ENCODE measurements around the gene MYOF.
A peak's percentile ranks its signal among the peaks of the same experiment; 100 is the strongest.

Gene MYOF, protein sequence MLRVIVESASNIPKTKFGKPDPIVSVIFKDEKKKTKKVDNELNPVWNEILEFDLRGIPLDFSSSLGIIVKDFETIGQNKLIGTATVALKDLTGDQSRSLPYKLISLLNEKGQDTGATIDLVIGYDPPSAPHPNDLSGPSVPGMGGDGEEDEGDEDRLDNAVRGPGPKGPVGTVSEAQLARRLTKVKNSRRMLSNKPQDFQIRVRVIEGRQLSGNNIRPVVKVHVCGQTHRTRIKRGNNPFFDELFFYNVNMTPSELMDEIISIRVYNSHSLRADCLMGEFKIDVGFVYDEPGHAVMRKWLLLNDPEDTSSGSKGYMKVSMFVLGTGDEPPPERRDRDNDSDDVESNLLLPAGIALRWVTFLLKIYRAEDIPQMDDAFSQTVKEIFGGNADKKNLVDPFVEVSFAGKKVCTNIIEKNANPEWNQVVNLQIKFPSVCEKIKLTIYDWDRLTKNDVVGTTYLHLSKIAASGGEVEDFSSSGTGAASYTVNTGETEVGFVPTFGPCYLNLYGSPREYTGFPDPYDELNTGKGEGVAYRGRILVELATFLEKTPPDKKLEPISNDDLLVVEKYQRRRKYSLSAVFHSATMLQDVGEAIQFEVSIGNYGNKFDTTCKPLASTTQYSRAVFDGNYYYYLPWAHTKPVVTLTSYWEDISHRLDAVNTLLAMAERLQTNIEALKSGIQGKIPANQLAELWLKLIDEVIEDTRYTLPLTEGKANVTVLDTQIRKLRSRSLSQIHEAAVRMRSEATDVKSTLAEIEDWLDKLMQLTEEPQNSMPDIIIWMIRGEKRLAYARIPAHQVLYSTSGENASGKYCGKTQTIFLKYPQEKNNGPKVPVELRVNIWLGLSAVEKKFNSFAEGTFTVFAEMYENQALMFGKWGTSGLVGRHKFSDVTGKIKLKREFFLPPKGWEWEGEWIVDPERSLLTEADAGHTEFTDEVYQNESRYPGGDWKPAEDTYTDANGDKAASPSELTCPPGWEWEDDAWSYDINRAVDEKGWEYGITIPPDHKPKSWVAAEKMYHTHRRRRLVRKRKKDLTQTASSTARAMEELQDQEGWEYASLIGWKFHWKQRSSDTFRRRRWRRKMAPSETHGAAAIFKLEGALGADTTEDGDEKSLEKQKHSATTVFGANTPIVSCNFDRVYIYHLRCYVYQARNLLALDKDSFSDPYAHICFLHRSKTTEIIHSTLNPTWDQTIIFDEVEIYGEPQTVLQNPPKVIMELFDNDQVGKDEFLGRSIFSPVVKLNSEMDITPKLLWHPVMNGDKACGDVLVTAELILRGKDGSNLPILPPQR (N-terminal part only)

DNA sequence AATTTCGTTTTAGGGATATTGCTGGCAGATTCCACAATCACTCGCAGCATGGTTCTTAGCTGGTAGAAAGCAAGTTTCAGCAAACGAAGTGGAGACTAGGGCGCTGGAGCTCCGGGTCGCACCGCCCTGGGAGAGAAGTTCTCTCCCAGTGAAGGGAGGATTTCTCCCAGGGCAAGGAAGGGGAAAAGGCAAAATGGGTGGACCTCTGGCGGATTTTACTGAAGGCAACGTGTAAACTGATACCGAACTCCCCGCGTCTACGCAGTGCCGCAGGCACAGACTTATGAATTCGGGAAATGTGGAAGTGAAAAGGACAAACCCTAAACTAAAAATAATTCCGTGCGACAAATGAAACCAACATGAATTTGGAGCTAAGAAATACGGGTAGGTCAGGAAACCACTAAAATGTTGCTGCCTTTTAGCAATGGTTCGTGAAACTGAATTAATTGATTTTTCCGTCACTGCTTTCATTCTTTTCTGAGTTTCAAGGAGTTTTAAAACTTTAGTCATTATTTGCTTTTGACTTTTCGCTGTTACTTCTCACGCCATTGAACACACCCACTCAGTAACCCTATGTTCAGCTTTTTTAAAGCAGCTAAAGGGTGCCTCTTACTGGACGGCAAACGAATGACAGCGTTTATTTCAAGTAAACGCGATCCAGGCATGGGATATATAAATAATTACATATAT is at the start of gene MYOF:
Gene MYOF (minus strand): TSS at position 190 of the 690 bp plus-strand sequence. CDS start 140 bp downstream, at position 50.
- DNase-seq (ENCODE audit: low spot score): peak; percentile 88

GRCh38 chr10:93518531-93518930 is 36.4 kb upstream of the MYOF start:
- DNase-seq (ENCODE audit: low spot score): no peak

- no peak for DNase-seq (ENCODE audit: low spot score)
Measured at GRCh38 chr10:93516006-93516380, 33.9 kb upstream of the MYOF start.

GRCh38 chr10:93515071-93516005 is 33.2 kb upstream of the MYOF start:
- DNase-seq (ENCODE audit: low spot score): no peak

DNA sequence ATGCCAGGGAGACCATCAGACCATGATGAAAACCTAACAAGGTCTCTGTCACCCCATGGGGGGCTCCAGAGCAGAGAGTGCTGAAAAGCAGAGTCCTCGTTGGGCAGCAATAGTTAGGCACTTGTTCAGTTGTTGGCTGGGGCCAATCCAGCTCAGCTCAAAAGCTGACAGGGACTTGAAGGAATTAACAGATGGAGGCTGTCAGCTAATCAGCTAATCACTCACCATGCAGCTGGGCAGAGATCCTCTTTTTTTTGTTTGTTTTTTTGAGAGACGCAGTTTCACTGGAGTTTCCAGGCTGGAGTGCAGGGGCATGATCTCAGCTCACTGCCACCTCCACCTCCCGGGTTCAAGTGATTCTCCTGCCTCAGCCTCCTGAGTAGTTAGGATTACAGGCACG is 32.4 kb upstream of the MYOF start:
- DNase-seq (ENCODE audit: low spot score): no peak

DNA sequence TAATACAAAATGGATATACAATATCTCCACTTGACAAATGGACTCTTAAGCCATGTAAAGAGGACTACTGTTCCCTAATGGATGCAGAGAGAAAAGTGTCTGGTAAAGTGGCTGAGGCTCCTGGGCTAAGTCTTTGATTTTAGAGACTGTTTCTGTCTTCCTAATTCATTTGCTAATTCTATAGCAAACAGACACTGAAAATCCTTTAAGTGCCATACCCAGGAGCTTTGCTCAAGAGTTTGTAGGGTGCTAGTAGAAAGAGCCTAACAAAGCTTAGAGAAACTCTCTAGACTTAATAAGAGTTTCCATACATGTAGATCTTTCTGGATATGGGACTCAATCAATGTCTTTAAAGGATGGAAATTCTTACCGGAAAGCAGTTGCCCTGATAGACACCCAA is 31.0 kb upstream of the MYOF start:
- no peak for DNase-seq (ENCODE audit: low spot score)

DNA sequence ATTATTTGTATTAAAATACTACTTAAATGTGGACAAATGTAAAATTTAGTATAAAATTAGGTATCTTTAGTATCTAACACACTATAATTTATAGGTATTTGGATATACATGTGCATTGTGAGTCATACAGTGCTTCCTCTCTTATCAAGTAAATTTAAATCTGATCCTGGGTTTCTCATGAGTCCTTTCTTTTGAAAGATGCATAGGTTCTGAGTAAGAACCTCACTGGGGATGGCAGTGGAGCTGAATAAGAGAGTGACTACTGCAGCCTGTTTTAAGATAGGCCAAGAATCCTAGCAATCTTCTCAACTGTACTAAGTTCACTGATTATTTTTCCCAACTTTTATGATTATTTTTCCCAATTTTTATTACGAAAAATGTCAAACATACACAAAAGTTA is 30.4 kb upstream of the MYOF start:
- no peak for DNase-seq (ENCODE audit: low spot score)

GRCh38 chr10:93509816-93510215 is 27.7 kb upstream of the MYOF start:
- no peak for DNase-seq (ENCODE audit: low spot score)

- no peak for DNase-seq (ENCODE audit: low spot score)
Measured at GRCh38 chr10:93505075-93505474, 22.9 kb upstream of the MYOF start.

DNA sequence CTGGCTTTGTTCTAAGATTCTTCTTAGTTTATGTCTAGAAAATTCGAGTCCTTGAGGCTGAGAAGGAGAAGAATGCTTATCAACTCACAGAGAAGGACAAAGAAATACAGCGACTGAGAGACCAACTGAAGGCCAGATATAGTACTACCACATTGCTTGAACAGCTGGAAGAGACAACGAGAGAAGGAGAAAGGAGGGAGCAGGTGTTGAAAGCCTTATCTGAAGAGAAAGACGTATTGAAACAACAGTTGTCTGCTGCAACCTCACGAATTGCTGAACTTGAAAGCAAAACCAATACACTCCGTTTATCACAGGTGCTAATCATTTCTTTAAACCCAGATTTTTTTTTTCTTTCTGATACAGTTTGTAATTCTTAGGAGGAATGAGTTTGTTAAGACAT is 20.9 kb upstream of the MYOF start:
- DNase-seq (ENCODE audit: low spot score): no peak

DNA sequence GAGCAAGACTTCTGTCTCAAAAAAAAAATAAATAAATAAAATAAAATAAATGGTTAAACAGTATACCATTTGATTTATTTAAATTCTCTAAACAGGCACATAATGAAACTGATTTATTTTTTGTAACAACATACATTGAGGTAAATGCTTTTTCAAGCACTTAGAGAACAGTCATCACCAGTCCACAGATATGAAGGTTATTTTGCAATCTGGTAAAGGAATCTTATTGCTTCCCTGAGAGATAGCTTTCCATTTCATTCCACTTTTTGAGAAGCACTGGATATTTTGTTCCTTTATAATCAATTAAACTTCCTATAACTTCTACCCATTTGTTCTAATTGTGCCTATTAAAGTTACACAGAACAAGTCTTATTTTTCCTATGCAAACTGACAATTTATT is 19.5 kb upstream of the MYOF start:
- no peak for DNase-seq (ENCODE audit: low spot score)

- no peak for DNase-seq (ENCODE audit: low spot score)
Measured at GRCh38 chr10:93498166-93498565, 16.0 kb upstream of the MYOF start.

- peak; percentile 95 for DNase-seq (ENCODE audit: low spot score)
Measured at GRCh38 chr10:93496322-93497041, 14.3 kb upstream of the MYOF start, which contains the start of gene CEP55. CEP55 (plus strand) TSS chr10:93496612; CDS start chr10:93500052, 3,440 bp downstream.

DNA sequence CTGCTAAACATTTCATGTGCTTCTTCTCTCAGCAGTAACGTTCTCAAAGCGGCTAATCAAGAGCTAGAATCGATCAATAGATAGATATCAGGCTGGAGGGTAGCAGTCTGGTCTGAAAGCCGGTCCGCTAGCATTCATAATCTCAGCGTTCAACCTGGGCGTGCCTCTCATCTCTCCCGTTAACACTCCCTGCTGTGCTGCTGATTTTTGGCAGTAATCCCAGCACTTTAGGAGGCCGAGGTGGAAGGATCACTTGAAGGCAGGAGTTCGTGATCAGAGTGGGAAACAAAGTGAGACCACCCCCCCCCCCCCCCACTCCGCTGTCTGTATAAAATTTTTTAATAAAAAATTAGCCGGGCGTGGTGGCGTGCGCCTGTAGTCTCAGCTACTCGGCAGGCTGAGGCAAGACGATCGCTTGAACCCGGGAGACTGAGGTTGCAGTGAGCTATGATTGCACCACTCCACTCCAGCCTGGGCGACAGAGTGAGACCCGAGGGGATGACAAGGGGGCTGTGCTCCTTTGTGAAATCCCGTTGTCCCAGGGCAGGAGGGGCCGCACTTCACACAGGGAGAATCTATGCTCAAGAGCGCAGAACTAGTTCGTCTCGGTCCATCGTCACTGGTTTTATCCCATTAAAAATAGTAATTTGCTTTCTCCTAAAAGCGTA is 13.7 kb upstream of the MYOF start:
- DNase-seq (ENCODE audit: low spot score): peak; percentile 71

- no peak for DNase-seq (ENCODE audit: low spot score)
Measured at GRCh38 chr10:93494494-93494893, 12.4 kb upstream of the MYOF start.

DNA sequence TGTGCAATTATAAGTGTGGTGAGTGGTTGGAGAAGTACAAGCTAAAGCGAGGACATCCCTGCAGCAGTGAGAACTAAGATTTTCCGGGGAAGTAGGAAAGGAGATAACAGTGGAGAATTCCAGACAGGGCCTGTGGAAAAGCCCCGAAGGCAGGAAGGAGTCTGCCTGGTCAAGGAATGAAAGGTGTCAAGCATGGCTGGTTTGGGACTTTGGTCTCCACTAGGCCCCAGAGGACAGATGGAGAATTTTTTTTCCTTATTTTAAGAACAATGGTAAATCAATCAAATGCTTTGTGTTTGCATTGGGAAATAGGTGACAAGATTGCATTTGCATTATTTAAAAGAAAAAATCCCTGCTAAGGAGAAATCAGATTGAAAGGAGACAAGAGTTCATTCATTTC is 11.0 kb upstream of the MYOF start:
- DNase-seq (ENCODE audit: low spot score): no peak

- DNase-seq (ENCODE audit: low spot score): no peak
Measured at GRCh38 chr10:93491602-93492121, 9.5 kb upstream of the MYOF start.

DNA sequence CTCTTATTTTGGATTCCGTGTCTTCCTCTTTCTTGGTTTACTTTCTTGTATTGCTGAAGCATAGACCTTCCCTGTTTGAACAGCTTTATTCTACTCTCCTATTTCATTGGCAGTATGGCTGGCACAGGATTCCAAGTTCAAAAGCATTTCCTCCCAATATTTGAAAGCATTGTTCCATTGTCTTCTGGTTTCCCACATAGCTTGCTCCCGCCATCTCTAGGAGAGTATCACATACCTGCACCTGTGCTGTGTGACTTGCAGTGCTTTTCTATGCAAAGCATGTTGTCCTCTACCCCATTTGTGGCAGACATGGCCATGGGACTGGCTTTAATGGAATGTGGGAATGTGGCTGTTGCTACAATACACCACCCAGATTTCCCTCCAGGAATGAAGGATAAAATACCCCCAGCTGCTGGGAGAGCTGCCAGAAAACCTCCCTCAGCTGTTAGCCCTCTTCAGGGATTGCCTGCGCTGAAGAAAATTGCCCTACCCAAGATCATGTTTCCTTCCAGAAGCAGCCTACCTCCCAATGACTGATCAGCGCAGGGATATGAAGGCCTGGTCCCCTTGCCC is 6.9 kb upstream of the MYOF start:
- DNase-seq (ENCODE audit: low spot score): no peak

GRCh38 chr10:93485690-93486089 is 3.6 kb upstream of the MYOF start:
- DNase-seq (ENCODE audit: low spot score): no peak

Data from LoVo (cell line).